HuH-7 (cell line): ENCODE measurements around the gene CORO1C.

Experiments
- DNase-seq: peaks from one replicate; pipeline ENCODE4 v3.0.0; 2011; ENCODE audit warnings: low spot score

The CORO1C gene

GRCh38 chr12:108598553-108599250 is 132.6 kb downstream of the CORO1C start:
- no peak for DNase-seq

- no peak for DNase-seq
These were observed 133.5 kb downstream of the CORO1C start, which contains the start of gene TMEM119 for GRCh38 chr12:108597559-108598471. TMEM119 (minus strand) TSS chr12:108598084; CDS start chr12:108592383, 5,701 bp downstream.

- no peak for DNase-seq
These were observed 134.3 kb downstream of the CORO1C start for GRCh38 chr12:108596854-108597558.

- DNase-seq = no peak
These were observed 135.3 kb downstream of the CORO1C start for GRCh38 chr12:108595711-108596647.
